Hematopoietic multipotent progenitor cell treated with erythropoietin and hydrocortisone succinate and interleukin-3 and kit ligand, for 4 days (in vitro differentiated cells): ENCODE measurements around the gene LSM14A.
"Not testable (repeated sequence)": the region's sequence is repeated elsewhere in the genome, so short reads cannot be mapped to it uniquely, and the experiment has no call there.

Source experiments
- DNase-seq: peaks from one replicate; pipeline ENCODE4 v3.0.0-alpha.2; 2015

Gene LSM14A

GRCh38 chr19:34232566-34233481 is 60.5 kb downstream of the LSM14A start:
- DNase-seq: peak; percentile 46

- no peak for DNase-seq
Observed at GRCh38 chr19:34235425-34235940, 63.2 kb downstream of the LSM14A start.

- DNase-seq: no peak
Observed at GRCh38 chr19:34236035-34236987, 64.0 kb downstream of the LSM14A start.

GRCh38 chr19:34237283-34237682 is 65.0 kb downstream of the LSM14A start:
- no peak for DNase-seq

GRCh38 chr19:34237939-34238338 is 65.6 kb downstream of the LSM14A start:
- no peak for DNase-seq

- peak; percentile 47 for DNase-seq
Observed at GRCh38 chr19:34241513-34242337, 69.4 kb downstream of the LSM14A start.

- DNase-seq: not testable (repeated sequence)
Observed at GRCh38 chr19:34243138-34243875, 71.0 kb downstream of the LSM14A start.

- DNase-seq: no peak
Observed at GRCh38 chr19:34243876-34244578, 71.7 kb downstream of the LSM14A start.

GRCh38 chr19:34244611-34245299 is 72.5 kb downstream of the LSM14A start:
- DNase-seq: peak; percentile 11

- no peak for DNase-seq
Observed at GRCh38 chr19:34246340-34246739, 74.0 kb downstream of the LSM14A start.

- DNase-seq: no peak
Observed at GRCh38 chr19:34248941-34249340, 76.6 kb downstream of the LSM14A start.

- not testable (repeated sequence) for DNase-seq
Observed at GRCh38 chr19:34253167-34253566, 80.9 kb downstream of the LSM14A start.

GRCh38 chr19:34253681-34254045 is 81.4 kb downstream of the LSM14A start:
- not testable (repeated sequence) for DNase-seq

GRCh38 chr19:34254046-34254697 is 81.9 kb downstream of the LSM14A start, which contains the start of gene GARRE1:
GARRE1 (plus strand) TSS chr19:34254554; CDS start chr19:34300474, 45,920 bp downstream.
- DNase-seq: peak; percentile 86

- DNase-seq: peak; percentile 72
Observed at GRCh38 chr19:34254698-34255432, 82.6 kb downstream of the LSM14A start.

- no peak for DNase-seq
Observed at GRCh38 chr19:34255546-34255945, 83.2 kb downstream of the LSM14A start.

- DNase-seq: no peak
Observed at GRCh38 chr19:34256835-34257558, 84.7 kb downstream of the LSM14A start.

GRCh38 chr19:34257559-34257924 is 85.2 kb downstream of the LSM14A start:
- no peak for DNase-seq
